Stimulated activated CD8-positive, alpha-beta memory T cell treated with anti-CD3 and anti-CD28 coated beads, Interleukin-15, amount 100 ng/mL, for 48 hours (primary cell): ENCODE results near the gene C6orf118.

Experiments
- DNase-seq, 2 donors: peaks; one replicate each; pipeline ENCODE4 v3.0.0-alpha.2; 2020; ENCODE audit warnings: low read depth in 2 of 2

The C6orf118 gene

GRCh38 chr6:165244524-165245247 lies 64.7 kb downstream of the C6orf118 start:
- DNase-seq, result no peak

GRCh38 chr6:165243801-165244200 lies 65.6 kb downstream of the C6orf118 start:
- no peak for DNase-seq

GRCh38 chr6:165236326-165236725 lies 73.1 kb downstream of the C6orf118 start:
- no peak for DNase-seq

- no peak for DNase-seq
Observed at GRCh38 chr6:165232731-165233488, 76.5 kb downstream of the C6orf118 start.

- no peak for DNase-seq
Observed at GRCh38 chr6:165231581-165232561, 77.5 kb downstream of the C6orf118 start.

- DNase-seq, result no peak
Observed at GRCh38 chr6:165231177-165231576, 78.2 kb downstream of the C6orf118 start.
